Medulla oblongata (tissue), 1 donor: ENCODE measurements around the gene NR2E1.
A peak's percentile ranks its signal among the peaks of the same experiment; 100 is the strongest.

Experiments used
- DNase-seq: peaks from one replicate; pipeline ENCODE4 v3.0.0-alpha.2; 2015; ENCODE audit errors: extremely low spot score

Gene NR2E1

DNA sequence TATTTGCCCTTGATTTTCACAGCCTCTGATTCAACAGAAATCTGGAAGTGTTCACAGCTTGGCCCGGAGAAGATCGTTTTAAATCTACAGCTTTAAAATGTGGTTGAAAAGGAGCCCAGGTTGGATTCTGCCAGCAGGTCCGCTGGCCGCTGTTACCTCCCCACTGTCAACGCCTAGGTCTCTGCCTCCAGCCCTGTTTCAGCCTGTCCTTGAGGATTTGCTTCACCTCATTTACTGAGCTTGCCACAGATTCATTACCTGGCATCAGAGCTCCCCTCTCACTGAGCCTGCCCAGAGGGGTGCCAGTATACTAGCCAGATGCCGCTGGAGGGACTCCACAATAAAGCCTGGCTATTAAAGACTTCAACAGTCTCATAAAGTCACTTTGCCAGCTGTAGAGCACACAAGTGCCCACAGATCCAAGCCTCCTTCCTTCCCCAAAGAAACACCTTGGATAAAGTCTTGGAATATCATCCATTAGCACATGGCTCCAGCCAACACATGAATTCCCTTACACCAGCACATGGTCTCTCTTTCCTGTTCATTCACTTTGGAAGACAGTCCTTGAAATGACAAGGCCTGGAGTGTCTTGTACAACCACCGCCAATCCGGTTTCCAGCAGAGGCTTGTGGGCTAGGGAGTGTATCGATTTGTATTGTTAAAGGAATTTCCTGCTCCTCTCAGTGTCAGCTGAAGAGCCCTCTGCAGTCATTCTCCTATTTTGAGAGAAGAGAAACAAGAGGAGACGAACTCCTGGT lies 9.5 kb upstream of the NR2E1 start:
- DNase-seq, result no peak

DNA sequence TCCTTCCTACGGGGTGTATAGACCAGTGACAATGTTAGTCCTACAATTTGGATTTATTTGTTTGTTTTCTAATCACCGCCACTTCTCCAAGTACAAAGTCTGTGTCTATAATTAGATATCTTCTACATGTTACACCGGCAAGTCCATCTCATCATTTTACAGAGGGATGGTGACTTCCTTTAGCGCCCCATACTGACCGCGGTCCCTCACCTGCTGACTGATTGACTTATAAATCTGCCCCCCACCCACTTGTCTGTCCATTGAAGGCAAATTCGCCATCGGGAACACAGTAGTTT lies 8.9 kb upstream of the NR2E1 start:
- no peak for DNase-seq

DNA sequence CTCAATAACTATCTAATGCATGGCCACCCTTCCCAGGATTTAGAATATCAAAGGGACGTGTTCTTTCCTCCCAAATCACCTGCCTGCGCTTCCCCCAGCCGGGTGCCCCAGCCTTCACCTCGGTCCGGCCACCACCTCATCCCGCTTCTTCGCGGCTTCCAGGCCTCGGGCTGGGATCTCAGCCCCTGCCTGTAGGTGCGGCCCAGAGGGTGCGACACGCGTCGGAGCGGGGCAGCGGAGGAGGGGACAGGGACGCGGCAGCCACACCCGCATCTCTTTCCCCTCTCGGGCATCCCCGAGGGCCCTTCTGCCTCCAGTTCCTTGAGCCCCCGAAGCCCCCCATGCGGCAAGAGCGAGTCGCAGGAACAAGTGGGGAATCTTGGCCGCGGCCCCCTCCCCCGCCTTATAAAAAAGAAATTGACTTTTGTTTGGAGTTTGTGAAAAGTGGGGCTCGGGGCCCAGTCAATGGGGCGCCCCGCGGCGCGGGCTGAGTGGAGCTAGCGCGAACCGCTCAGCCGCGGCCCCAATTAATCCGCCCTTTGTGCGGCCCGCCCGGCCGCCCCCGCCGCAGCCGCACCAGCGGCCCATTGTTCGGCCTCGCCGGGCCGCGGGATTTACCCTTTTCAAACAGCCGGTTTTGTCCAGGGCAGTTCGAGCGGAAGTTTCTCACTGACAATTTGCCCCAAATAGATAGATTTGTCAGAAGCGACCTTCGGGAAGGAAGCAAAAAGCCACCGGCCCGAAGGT lies 8.4 kb upstream of the NR2E1 start:
- DNase-seq, result no peak

DNA sequence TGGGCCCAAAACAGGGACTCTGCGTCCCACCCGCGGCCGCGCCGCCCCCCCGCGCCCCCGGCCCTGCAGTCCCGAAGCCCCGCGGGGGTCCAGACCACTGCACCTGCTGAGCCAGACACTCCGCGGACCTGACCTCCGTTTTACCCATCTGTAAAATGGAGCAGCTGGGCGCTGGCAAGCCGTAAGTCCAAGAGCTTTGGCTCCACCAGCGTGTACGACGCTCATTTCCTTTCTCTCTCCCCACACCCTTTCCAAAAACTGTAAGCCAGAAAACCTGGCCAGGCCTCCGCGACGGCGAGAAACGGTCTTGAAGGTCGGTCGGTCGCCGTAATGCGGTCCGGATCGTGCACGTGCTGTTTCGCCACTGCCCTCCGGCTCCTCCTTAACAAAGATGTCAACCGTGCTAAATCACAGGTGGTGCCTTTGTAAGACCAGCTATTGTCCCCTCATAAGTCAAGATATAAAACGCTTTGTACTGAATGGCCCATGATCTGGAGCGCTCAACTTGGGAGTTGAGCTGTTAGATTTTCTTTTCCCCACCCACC lies 7.8 kb upstream of the NR2E1 start:
- no peak for DNase-seq

DNA sequence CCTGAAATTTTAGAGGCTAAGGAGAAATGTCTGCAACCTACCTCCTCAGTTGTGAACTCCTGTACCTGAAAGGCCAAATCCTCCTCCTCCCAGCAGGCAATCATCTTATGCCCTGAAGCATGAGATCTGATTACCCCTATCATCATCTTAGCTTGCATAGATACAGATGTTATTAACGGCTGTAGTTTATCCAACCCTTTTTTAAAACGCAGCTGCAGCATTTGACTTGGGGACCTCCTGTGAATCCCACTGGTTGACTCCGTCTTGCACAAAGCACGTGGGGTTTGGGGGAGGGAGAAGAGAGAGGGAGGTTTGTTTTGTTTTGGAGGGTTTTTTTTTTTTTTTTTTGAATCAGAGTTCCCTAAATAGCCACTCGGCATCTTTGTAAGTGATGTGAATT lies 5.8 kb upstream of the NR2E1 start:
- no peak for DNase-seq

DNA sequence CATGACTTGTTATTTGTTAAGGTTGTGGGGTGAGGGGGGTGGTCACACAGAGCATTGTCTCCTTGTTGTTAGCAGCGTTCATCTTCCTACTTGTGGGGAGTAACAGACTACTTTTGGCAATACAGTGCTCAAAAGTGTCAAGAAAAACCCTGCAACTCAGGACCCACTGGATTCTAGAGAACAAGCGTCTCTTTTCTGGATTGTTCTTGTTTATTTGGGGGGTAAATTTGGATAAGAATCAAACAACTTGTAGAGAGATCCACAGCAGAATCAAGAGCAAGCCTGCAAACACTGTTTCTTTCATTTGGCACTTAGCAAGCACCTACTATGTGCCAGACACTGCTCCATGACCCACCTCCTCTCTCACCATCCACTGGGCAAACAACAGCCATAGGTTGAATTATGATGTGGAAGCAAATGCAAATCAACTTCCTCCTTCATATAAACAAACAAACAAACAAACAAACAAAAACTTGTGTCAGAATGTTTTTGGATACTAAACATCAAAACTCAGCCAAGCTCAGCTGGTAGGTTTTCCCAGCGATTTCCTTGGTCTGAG lies 4.0 kb upstream of the NR2E1 start:
- DNase-seq, result no peak

DNA sequence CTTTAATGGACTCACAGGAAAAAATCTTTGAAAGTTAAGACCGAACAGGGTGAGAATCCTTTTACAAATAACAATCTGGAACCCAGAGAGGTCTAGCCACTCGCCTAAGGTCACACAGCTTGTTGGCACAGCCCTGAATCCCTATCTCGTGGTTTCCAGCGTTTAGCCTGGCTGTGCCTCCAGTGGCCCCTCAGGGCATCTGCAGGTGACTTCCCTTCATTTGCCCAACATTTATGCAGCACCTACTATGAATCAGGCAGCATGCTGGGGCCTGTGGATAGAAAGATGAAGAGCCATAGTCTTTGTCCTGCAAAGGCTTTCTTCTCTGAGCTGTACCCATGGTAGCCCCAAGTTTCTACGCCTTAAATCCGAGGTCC lies 2.6 kb upstream of the NR2E1 start:
- DNase-seq, result no peak

DNA sequence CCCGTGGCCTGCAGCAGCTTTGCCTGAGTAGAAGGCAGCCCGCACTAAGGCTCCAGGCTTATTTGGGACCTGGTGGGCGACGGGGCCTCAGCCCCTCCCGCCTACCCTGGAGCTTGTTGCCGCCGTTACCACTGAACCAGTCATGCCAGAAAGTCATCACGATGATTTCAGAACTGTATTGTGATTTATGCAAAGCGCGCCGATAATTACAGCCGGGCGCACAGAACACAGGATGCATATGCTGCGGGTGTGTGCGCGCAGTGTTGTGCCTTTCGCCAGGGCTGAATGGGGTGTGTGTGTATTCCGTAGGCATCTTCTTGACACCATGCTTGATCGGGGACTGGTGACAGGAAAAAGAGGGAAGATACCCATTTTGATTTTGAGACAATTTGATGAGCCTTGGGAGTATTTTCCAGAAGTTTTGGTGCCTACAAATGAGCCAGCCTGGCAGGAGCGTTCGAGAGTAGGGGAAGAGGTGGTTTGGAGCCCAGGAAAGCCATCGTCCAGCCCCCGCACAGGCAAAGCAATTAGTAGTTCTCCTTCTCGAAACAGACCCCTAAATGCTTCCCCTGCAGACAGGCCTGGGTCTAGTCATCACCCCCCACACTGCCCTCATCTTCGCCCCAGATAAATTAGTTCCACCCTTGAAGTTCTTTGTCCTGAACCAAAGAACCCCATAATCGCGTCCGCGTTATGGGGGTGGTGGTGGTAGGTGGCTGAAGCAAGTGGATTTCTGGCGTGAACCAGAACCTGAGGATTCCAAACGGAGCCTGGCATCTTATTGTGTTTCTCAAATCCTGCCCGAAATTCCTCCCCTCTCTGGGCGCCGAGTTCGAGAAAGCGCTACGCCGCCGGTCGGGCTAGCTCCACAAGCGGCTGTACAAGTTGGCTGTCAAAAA lies 1.9 kb upstream of the NR2E1 start:
- DNase-seq, result no peak

DNA sequence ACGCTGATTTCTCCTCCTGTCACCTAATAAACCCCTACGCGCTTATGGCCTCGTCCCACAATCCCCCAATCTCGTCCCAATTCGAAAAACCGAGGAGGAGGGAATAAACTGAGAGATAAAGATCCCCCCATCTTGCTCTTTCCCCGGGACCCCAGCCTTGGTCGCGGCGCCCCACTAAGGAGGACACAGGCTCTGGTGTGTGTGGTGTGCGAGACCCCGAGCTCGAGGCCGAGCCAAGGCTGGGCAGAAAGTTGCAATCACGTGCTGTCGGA lies 1.3 kb upstream of the NR2E1 start:
- no peak for DNase-seq

DNA sequence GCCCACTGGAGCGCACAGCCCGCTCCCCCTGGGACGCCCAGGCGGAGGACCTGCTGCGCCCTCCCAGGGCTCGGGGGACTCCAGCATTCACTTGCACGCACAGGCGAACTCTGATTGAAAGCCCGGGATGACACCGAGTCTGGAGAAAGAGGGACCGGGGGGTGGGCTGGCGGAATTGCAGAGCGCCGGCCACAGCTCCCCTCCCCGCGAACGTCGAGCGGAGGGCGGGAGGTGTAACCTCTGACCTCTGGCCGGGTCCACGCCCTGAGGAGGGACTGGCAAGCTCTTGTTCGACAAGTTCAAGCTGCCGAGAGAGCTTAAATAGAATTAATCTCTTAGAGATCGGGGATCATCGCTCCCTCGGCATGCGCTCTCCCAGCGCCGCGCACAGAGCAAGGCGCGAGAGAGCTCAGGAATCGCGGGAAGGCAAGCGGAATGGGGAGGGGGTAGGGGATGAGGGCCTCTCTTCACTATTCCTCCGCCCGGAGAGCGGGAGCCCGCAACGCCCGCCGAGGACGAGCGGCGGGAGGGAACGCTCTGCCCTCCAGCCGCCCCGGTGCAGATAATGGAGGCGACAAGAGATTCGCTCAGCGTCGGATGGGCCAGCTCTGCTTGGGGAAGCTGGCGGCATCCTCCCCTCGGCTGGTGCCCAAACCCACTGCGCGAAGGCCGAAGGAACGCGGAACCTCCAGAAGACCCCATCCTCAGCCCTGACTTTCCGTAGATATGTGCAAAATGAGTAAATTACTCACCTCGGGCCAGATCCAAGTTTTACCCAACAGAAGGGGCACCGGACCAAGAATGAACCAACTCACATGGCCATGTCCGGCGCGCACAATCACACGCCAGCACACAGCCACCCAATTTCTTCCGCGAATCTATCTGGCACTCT lies 761 bp upstream of the NR2E1 start:
- DNase-seq, result no peak

DNA sequence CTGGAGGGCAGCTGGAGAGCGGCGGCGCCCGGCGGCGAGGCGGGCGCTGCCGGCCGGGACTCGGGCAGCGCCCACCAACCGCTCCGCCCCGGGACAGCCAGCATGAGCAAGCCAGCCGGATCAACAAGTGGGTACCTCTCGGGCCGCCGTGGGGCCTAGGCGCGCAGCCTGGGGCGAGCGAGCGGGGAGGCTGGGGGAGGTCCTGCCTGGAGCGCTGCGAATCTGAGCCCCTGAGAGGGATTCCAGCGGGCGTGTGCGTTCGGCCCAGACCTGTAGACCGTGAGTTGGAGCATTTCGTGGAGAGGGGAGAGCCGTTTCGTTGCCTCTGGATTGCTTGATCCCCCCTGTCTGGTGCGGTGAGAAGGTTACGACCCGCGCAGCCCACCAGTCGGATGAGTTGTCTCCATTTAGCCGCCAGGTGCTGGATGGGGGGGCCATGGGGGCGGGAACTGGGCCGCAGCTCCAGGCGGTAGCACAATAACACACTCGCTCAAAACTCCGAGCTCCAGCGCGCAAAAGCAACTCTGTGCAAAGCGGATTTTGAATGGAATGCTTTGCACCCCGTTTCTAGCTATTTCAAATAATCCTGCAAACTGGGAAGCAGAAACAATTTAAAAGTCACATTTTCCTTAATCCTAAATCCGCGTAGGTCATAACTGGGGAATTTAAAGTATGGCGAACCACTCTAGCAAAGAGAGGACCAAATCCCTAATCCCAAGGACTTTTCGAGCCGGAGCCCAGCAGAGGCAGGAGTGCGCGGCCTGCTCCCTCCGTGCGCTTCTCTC lies 1.0 kb downstream of the NR2E1 start:
- no peak for DNase-seq

DNA sequence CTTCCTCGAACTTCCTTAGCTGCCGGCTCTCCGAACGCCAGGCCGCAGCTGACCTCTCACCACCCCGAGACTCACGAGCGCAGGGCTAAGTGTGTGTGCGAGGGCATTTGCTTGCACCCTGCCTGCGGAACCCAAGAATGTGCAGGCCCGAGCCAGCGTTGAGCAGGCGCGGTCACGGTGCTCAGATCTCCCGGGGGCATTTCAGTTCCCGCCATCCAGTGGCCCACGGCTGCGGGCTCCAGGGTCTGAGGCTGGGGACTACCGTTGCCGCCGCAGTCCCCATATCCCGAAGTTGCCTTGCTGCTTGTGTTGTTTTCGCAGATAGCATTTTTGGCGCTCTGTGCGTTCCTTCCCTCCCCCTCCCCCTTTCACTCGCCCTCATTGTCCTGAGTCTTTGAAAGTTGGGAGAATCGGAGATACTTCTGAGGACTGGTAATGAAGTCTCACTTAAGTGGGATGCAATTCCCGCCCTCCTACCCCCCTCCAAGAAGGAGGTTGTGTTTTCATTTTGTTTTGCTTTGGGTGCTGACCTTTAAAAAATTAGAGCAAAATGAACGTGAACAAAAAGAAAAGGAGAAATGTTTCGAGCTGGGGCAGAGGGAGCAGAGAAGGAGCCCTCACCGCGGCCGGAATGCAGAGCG lies 1.7 kb downstream of the NR2E1 start:
- no peak for DNase-seq

DNA sequence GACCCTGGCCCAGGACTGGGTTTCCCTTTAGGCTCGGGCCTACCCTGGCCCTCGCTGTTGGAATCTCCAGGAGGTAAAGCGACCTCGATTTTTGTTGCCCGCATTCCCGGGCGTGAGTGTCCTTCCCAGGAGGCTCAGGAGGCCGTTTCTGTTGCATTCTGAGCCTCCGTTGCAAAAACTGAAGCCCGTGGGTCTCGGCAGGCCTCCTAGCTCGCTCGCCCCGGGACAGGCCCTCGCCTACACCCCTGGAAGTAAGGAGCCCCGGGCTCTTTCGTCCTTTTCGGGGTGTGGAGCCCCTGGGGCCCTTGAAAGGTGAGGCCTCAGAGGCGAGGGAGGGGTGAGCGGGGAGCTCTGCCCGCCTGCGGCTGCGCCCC lies 2.3 kb downstream of the NR2E1 start:
- no peak for DNase-seq

DNA sequence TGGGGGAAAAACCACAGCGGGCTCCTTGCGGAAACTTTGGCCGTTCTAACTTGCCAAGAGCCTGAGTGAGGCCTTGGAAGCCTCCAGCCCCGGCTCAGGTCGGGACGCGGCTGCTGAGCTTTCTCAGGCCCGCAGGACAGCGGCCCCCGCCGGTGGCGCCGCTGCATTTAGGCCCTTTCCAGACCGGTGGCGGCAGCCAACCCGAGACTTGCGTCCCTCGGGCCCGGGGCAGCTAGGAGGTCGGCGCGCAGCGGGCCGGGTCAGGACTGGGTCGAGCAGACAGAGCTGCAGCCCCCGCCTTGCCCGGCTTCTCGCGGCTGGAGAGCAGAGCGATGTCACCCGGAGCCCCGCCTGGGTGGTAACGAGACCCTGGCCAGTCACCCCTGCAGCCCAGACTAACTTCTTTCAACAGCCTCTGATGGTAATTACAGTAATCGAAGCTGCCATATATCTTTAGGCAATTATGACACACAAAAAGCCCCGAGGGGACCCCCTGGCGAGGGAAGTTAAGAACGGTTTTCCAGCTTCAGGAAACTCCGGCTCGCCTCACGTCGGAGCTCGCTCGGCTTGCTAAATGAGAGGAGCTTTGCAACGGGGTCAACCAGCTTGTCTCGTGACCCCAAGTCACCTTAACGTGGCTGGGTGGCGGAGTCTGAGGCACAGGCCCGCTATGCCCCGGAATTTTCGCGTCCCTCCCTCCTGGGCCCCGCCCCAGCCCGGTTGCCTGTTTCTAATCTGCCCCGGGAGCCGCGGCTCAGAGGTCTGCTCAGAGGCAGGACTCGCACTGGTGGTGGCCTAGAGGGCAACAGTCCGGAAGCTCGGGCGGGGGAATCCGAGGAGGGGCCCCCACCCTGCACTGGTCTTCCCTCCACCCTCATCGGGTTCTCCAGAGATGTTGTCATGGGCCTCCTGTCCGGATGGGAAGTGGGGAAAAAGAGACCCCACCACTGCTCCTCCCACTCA lies 3.0 kb downstream of the NR2E1 start:
- peak; percentile 14 for DNase-seq

DNA sequence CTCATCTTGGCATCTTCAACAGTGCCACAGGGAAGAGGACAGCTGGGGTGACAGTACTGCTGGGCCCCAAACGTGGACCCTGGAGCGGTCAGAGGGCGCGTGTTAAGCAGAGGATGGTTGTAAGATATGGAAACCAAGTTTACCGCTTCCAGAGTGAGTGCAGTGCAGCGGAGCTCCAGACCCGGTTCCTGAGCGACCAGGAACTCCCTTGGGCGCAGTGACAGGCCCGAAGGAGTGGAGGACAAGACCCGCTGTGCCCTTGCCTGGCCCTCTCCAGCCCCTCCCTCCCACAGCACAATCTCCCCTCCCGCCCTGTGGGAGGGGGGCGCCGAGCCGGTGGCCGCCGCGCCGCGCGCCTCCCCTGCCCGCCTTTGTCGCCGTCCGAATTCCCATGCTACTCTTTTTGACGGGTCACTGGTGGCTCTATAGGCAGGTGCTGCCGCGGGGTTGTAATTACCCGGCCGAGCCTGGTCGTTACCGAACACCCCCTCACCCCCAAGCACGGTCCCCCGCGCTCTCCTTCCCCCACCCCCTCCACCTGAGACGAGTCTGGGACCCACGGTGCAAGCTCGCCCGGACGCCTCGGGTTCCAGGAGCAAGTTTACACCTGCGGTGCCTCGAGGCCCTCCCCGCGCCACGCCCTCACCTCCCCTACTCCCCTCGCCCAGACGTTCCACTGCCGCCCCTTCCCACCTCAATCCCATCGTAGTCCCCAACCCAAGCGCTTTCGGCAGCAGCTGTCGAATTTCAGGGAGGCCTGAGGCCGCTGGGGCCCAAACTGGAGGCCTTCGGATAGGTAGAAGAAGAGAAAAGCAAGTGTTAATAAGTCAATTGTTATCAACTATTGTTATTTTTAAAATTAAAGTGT lies 3.9 kb downstream of the NR2E1 start:
- no peak for DNase-seq

DNA sequence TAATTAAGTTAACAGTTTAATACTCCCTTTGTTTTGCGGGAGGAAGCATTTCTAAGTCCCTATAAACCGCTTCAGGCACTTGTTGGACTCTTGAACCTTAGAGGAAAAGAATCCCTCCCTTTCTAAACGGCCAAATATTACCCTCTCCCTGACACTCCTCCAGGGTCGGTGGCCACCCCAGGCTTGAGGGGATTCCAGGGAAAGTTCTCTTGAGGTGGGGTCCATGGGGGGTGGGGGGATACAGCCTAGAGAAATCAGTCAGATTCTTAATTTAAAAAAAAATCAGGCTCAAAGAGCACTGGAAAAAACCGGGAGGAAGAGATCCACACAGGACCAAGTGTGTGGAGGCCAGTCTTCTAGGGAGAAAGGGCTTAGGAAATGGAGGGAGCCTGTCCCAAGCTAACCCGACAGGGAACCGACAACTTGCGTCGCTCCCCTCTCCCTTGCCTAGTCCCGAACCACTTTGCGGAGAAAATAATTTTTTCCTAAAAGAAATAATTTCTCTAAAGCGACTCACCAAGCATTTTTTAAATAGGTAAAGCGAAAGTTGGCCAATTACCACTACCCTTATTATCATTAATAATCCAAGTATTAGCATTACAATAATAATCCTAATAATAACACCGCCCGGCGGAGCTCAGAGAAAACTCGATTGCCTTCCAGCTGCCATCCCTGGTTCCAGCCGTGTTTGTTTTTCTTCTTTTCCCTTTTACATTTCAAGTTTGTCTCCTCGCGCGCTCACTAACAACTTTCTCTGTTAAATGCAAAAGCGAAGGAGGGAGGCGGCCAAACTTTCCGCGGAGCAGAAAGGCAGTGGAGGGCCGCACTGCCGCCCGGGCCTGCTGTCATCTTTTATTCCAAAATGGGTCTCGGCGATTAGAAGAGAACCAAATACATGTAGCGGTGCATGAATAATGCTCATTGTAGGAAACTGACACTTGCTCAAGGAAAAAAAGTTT lies 4.8 kb downstream of the NR2E1 start:
- no peak for DNase-seq
